Glutamatergic neuron (in vitro differentiated cells): ENCODE results near the gene KATNA1. TPM values are rescaled to one million over a fixed set of nuclear protein-coding genes. Genes with fewer than 3 reads are reported as not detected.

ENCODE experiments used
- DNase-seq: peaks from one replicate; pipeline ENCODE4 v3.0.0; 2022
- H3K27ac Mint-ChIP-seq: one replicate; pipeline ENCODE4 v1.8.0; 2020; ENCODE audit warnings: mild to moderate bottlenecking, mixed read lengths, inconsistent platforms; ENCODE audit not compliant: unreplicated experiment
- H3K27me3 Mint-ChIP-seq: one replicate; pipeline ENCODE4 v1.8.0; 2020; ENCODE audit warnings: mild to moderate bottlenecking, moderate library complexity, mixed read lengths, inconsistent platforms; ENCODE audit not compliant: unreplicated experiment
- H3K36me3 Mint-ChIP-seq: one replicate; pipeline ENCODE4 v1.8.0; 2020; ENCODE audit warnings: mild to moderate bottlenecking, mixed read lengths, inconsistent platforms; ENCODE audit not compliant: unreplicated experiment
- H3K4me1 Mint-ChIP-seq: one replicate; pipeline ENCODE4 v1.8.0; 2020; ENCODE audit warnings: mild to moderate bottlenecking, low read depth, mixed read lengths, inconsistent platforms; ENCODE audit not compliant: unreplicated experiment
- H3K4me3 Mint-ChIP-seq: one replicate; pipeline ENCODE4 v1.8.0; 2020; ENCODE audit warnings: mild to moderate bottlenecking, mixed read lengths, inconsistent platforms; ENCODE audit not compliant: unreplicated experiment
- H3K9me3 Mint-ChIP-seq: one replicate; pipeline ENCODE4 v1.8.0; 2020; ENCODE audit warnings: mild to moderate bottlenecking, moderate library complexity, mixed read lengths, inconsistent platforms; ENCODE audit not compliant: unreplicated experiment
- total RNA-seq: library from RNA; stranded (reverse); fragmentation: NEBNext Ultra II Directional; extraction: Animal tissue kit (Norgen Biotek cat#: 25700); gene quantifications from one replicate; pipeline ENCODE4 v1.2.1, GENCODE V29; 2021; ENCODE audit not compliant: unreplicated experiment
- TF ChIP-seq, protein P1 (sequence below): fragments of 200-600 bp; sonication (generic); IDR thresholded peaks from one replicate; pipeline ENCODE4 v1.5.0; 2021; ENCODE audit not compliant: partially characterized antibody, unreplicated experiment

KATNA1 gene
- total RNA-seq, 1 donor from 2014 or later = 10.9 TPM

- H3K27me3 Mint-ChIP-seq = no peaks in the 10 kb centered on the region
- H3K36me3 Mint-ChIP-seq = no peaks in the 10 kb centered on the region
- TF ChIP-seq, protein P1, sequence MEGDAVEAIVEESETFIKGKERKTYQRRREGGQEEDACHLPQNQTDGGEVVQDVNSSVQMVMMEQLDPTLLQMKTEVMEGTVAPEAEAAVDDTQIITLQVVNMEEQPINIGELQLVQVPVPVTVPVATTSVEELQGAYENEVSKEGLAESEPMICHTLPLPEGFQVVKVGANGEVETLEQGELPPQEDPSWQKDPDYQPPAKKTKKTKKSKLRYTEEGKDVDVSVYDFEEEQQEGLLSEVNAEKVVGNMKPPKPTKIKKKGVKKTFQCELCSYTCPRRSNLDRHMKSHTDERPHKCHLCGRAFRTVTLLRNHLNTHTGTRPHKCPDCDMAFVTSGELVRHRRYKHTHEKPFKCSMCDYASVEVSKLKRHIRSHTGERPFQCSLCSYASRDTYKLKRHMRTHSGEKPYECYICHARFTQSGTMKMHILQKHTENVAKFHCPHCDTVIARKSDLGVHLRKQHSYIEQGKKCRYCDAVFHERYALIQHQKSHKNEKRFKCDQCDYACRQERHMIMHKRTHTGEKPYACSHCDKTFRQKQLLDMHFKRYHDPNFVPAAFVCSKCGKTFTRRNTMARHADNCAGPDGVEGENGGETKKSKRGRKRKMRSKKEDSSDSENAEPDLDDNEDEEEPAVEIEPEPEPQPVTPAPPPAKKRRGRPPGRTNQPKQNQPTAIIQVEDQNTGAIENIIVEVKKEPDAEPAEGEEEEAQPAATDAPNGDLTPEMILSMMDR = no peak
- no peaks in the 10 kb centered on the region for H3K4me1 Mint-ChIP-seq
- peak overlapping the region; percentile 52 for H3K27ac Mint-ChIP-seq
- peak overlapping the region; percentile 88 for H3K4me3 Mint-ChIP-seq
- DNase-seq = no peak
- peaks cover 4% of the 10 kb centered on the region for H3K9me3 Mint-ChIP-seq
Measured at GRCh38 chr6:149567194-149567586, 81.3 kb downstream of the KATNA1 start.

DNA sequence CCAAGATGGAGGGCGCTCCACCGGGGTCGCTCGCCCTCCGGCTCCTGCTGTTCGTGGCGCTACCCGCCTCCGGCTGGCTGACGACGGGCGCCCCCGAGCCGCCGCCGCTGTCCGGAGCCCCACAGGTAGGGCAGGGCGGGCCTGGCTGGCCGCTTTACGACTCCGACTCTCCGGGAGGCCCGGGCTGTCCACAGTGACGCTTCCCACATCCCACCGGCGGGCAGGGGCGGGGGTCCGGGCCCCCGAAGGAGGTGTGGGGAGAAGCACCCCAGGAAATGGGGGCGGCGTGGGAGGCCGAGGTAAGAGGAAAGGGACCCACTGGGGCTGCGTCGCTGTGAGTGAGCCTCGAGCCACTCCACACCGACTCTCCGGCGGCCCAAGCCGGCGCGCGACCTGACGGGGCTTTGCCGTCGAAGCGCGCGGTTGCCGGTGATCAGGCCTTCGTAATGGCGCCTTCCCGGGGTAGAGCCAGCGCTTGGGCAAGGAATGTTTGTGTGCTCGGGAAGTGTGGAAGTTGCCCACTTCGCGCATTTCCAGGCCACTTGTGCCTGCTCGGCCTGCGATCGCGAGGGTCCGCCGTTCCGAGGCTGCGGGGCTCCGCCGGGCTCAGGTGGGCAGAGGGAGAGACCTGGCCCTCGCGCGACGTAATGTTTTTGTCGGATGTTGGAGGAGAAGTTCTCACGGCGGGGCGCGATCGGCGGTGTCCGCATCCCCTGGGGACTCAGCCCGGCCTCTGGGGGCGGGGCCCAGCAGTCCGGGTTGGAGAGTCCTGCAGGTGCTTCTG is 81.9 kb downstream of the KATNA1 start:
- peak; percentile 63 for DNase-seq
- TF ChIP-seq, protein P1 = no peak

DNA sequence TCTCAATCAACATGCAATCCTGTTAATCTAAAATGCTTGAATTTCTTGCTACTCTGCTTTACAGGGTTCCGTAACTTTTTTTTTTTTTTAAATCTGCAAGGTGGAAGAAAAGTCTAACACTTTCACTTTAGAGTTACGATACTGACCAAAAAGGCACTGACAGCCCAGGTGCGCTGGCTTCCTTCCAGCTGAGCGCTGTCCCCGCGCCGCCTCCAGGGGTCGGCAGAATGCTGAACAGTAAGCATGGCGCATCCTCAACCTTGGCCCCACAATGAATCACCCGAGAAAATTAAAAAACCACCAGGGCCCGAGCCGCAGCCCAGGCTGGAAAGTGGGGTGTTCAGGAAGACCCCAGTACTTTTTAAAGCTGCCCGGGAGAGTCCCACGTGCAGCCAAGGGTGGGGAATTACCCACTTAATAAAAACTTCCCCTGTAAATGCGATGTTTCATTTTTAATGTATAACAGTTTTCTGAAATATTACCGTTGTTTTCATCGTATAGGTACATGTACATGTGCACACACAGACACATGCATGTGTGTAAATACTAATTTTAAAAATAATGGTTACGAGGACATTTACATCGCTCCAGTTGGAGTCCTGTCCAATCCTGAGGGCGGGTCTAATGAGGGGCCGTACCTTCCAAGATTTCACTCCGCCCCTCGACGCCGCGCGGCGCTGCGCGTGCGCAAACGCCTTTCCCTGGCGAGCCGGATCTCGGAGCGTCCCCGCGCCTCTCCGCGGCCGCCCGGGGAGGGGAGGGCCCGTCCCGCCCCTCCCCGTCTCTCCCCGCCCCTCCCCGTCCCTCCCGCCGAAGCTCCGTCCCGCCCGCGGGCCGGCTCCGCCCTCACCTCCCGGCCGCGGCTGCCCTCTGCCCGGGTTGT is 82.7 kb downstream of the KATNA1 start, which contains the start of gene GINM1:
TSS of gene GINM1 (plus strand) at position 849 of the 883 bp plus-strand sequence. CDS start 40 bp downstream, outside the sequence.
- H3K27me3 Mint-ChIP-seq = peaks cover under 1% of the 10 kb centered on the region
- DNase-seq = peak; percentile 94
- H3K4me3 Mint-ChIP-seq = peak within 1 kb of the TSS; percentile 90
- TF ChIP-seq, protein P1 = peak; percentile 55
- H3K27ac Mint-ChIP-seq = peak within 1 kb of the TSS; percentile 52
- H3K9me3 Mint-ChIP-seq = peaks cover 4% of the 10 kb centered on the region
- no peaks in the 10 kb centered on the region for H3K4me1 Mint-ChIP-seq
- no peaks in the 10 kb centered on the region for H3K36me3 Mint-ChIP-seq

More for the DNA sequence above, 81.9 kb downstream of the KATNA1 start:
- Mint-ChIP-seq H3K36me3 (no peaks in the 10 kb centered on the region), H3K9me3 (peaks cover 4% of the 10 kb centered on the region), H3K27me3 (no peaks in the 10 kb centered on the region), H3K4me1 (no peaks in the 10 kb centered on the region), H3K4me3 (peak overlapping the region; percentile 88), H3K27ac (no peak overlapping the region)

GRCh38 chr6:149563928-149564325 is 84.6 kb downstream of the KATNA1 start:
- H3K27ac Mint-ChIP-seq = no peak overlapping the region
- H3K36me3 Mint-ChIP-seq = no peaks in the 10 kb centered on the region
- no peak for DNase-seq
- peaks cover 4% of the 10 kb centered on the region for H3K27me3 Mint-ChIP-seq
- no peak overlapping the region for H3K4me3 Mint-ChIP-seq
- peaks cover 4% of the 10 kb centered on the region for H3K9me3 Mint-ChIP-seq
- no peaks in the 10 kb centered on the region for H3K4me1 Mint-ChIP-seq
- TF ChIP-seq, protein P1 = no peak
